CD4-positive, alpha-beta T cell treated with Interleukin-6 at 100 ng/mL for 8 hours (primary cell): ENCODE results near the gene C19orf12.
"Not testable (repeated sequence)": the region's sequence is repeated elsewhere in the genome, so short reads cannot be mapped to it uniquely, and the experiment has no call there.

Source experiments
- DNase-seq: peaks from one replicate; pipeline ENCODE4 v3.0.0-alpha.2; 2020; ENCODE audit warnings: mixed read lengths, low spot score

C19orf12 gene

GRCh38 chr19:29676586-29676985 lies 38.5 kb downstream of the C19orf12 start:
- no peak for DNase-seq

- DNase-seq = no peak
These were observed 39.3 kb downstream of the C19orf12 start for GRCh38 chr19:29675650-29676186.

- DNase-seq = no peak
These were observed 39.9 kb downstream of the C19orf12 start for GRCh38 chr19:29675120-29675649.

- DNase-seq = no peak
These were observed 40.5 kb downstream of the C19orf12 start for GRCh38 chr19:29674374-29675119.

GRCh38 chr19:29673451-29674371 lies 41.4 kb downstream of the C19orf12 start:
- no peak for DNase-seq

GRCh38 chr19:29672933-29673336 lies 42.1 kb downstream of the C19orf12 start:
- peak; percentile 91 for DNase-seq

DNA sequence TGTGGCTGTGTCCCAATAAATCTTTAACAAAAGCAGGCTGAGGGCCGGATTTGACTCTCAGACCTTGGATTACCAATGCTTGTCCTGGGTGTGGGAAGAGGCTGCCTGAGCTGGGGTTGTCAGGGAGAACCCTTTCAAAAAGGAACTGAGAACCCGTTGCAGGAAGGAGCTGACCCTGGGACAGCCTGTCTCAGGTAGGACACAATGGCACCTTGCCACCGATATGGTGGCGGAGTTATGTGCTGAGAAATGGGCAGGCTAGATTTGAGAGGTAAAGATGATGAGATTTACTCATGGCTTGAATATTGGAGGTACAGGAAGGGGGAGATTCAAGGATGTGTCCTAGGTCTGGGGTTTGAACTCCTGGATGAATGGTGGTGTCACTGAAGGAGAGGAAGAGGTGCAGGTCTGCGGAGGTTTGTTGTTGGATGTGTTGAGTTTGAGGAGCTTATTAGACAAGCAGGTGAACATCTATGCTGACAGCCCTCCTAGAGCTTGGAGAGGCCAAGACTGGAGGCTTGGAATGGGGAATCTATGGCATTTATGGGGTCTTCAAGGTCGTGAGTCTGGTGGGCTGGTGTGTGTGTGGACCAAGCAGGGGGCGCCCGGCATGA lies 42.6 kb downstream of the C19orf12 start:
- no peak for DNase-seq

GRCh38 chr19:29671393-29672160 lies 43.5 kb downstream of the C19orf12 start:
- peak; percentile 95 for DNase-seq

DNA sequence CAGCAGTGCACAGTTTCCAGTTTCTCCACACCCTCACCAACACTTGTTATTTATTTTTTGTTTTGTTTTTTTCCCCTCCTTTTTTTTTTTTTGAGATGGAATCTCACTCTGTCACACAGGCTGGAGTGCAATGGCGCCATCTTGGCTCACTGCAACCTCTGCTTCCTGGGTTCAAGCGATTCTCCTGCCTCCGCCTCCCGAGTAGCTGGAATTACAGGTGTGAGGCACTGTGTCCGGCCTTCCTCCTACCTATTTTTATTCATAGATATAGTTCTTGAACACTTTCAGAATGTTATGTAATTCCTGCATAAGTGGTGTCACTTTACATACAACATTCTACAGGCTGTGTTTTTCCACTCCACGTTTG lies 44.1 kb downstream of the C19orf12 start:
- DNase-seq = not testable (repeated sequence)

DNA sequence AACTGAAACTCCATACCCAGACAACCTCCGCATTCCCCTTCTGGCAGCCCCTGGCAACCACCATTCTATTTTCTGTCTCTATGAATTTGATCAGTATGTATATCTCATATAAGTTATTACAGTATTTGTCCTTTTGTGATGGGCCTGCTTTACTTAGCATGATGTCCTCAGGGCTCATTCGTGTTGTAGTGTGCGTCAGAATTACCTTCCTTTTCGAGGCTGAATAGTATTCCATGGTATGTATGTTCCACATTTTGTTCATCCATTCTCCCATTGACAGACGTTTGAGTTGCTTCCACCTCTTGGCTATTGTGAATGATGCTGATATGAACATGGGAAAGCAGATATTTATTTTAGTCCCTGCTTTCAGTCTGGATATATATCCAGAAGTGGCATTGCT lies 44.8 kb downstream of the C19orf12 start:
- DNase-seq = no peak

DNA sequence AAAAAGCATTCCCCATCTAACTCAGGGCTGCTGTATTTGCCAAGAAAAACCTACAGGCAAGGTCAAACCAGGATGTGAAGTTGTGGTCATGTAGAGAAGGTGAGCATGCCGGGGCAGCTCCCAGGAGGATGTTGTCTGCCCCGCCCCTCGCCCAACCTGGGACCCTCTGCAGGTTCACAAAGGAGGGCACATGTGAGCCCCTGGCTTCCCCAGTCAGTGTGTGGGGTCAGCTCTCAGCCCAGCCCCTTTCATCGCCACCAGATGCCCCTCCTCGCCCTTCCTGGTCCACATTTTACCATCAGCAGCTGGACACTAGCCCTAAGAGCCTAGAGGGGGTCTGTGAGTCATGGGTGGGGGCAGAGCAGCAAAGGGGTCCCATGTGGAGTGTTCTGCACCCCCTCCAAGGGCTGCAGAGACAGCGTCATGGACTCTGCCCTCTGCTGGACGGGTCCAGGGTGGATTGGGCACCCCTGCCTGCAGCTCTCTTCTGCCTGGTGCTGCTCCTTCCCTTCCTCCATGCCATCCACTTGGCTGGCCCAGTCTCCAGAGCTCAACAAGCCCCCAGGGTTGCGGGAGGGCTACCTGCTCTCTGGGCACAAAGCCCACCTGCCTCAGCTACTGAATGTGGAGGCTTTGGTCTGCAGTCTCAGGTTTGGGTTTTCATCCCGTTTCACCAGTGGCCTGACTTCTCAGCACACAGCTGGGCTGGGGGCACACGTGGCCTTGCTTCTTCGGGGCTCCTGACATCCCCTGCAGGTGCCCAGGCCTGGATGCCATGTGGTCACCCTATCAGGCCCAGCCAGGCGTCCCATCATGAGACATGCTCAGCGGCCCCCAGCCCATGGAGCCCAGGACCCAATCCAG lies 46.1 kb downstream of the C19orf12 start:
- no peak for DNase-seq

GRCh38 chr19:29667901-29668341 lies 47.1 kb downstream of the C19orf12 start:
- peak; percentile 78 for DNase-seq

DNA sequence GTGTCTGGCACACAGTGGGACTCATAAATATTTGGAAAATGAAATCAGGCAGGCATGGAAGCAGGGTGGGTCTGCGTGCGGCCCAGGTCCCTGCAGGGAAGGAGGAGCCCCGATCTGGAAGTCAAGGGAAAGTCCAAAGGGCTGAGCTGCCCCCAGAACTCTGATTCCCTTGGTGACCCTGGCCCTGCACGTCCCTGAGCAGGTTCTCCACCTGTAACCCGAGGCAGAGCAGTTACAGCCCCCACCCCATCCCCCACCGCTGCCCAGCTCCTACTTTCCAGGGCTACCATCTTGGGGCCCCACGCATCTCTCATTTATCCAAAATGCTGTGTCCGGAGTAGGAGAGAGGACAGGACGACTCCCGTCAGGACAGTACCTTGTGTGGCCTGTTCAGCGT lies 47.7 kb downstream of the C19orf12 start:
- DNase-seq = no peak

GRCh38 chr19:29666578-29667386 lies 48.3 kb downstream of the C19orf12 start:
- peak; percentile 25 for DNase-seq

DNA sequence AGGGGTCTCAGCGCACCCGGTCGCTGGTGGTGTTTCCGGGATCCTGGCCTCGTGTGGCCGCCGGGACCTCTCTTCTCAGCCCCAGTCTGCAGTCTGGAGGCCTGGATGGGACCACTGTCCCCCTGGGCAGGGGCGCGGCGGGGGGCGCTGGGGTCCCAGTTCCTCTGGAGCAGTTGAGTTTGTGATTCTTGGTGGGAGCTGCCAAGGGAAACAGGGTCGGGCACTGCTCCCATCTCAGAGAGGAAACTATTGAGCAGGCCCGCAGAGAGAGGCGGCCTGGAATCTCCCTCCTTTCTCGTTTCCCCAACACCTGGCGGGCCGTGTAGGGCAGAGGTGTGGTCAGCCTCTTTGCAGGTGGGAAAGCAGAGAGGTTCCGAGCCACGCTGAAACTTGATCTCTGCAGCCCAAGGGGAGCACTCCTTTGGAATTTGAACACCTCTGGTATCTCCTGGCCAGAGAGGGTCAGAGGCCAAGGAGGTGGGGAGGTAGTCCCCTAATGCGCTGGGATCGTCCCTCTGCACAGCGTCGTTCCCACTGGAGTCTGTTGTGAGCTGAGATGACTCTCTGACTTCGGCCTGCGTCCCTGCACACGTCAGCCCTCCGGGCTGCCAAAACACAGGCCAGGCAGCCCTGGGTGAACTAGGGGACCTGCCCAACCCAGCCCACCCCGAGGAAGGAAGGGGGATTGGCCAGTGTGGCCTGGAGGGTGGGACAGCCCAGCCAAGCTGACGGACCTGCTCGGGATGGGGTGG lies 49.1 kb downstream of the C19orf12 start:
- DNase-seq = no peak

- DNase-seq = peak; percentile 83
These were observed 49.7 kb downstream of the C19orf12 start, which contains the start of gene PLEKHF1 for GRCh38 chr19:29665215-29665825. Gene PLEKHF1, plus strand, starts transcription at chr19:29665461. Its CDS starts 8,379 bp downstream, at chr19:29673840.

- no peak for DNase-seq
These were observed 50.3 kb downstream of the C19orf12 start for GRCh38 chr19:29664753-29665214.
